ENCODE data around the gene FARS2. TPM values are rescaled to one million over a fixed set of nuclear protein-coding genes. Genes with fewer than 3 reads are reported as not detected.

The FARS2 gene
- total and polyA plus RNA-seq, 9 of the 15 experiments (the other 6 are each of a cell fraction or from before 2014, with no cell fraction given), result 16.5 to 62.2 (median 27.0) TPM

DNA sequence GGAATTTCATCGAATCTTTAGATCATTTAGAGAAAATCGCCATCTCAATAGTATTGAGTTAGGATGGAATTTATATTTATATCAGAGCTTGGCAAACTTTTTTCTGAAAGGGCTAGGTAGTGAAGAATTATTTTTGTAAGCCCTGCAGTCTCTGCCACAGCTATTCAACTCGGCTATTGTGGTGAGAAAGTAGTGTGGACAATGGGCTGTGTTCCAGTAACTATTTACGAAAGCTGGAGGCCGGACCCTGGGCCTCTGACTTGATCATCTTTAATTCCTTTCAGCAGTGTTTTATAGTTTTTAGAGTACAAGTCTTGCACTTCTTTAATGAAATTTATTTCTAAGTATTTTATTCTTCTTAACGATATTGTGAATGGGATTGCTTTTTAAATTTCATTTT lies 201.5 kb downstream of the FARS2 start (continued):
- TF ChIP-seq, protein P1, sequence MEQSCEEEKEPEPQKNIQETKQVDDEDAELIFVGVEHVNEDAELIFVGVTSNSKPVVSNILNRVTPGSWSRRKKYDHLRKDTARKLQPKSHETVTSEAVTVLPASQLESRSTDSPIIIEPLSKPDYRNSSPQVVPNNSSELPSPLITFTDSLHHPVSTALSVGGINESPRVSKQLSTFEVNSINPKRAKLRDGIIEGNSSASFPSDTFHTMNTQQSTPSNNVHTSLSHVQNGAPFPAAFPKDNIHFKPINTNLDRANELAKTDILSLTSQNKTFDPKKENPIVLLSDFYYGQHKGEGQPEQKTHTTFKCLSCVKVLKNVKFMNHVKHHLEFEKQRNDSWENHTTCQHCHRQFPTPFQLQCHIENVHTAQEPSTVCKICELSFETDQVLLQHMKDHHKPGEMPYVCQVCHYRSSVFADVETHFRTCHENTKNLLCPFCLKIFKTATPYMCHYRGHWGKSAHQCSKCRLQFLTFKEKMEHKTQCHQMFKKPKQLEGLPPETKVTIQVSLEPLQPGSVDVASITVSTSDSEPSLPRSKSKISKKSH (CRISPR knock-in tag; IDR thresholded peaks at IDR 0.05), result no peak

DNA sequence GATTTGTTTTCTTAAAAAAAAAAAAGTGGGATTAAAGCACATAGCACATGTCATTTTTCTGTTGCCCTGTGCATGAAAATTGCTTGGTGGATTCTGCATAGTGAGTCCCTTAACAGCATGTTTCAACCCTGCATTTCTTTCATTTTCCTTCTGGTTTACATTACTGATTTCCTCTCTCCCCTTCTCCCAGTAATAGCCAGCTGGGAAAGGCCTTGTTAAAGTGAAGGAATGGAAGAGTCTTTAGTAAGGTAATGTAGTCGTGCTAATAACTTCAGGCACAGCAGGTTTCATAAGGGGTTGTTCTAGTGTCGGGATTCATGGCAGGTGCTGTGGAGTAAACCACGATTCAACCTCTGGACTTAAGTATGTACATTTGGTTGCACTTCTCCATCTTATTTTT lies 202.4 kb downstream of the FARS2 start:
- no peaks in the 10 kb centered on the region for H3K27me3 ChIP-seq (ENCODE audit: control insufficient read depth in 2 of 2, insufficient read depth in 2 of 2, low read length in 2 of 2)
- H3K9me1 ChIP-seq (ENCODE audit: control insufficient read depth, insufficient read depth, low read length), result no peaks in the 10 kb centered on the region
- no peak overlapping the region for H3K9ac ChIP-seq (ENCODE audit: insufficient read depth in 1 of 2, low read depth in 2 of 2, low read length in 2 of 2)
- in situ Hi-C loops (cut with MboI), result no loop called here
- 48% methylated on average over 3 of the region's 3 CpGs for WGBS (ENCODE audit: insufficient coverage, low coverage, missing lambda C conversion rate)
- H3K36me3 ChIP-seq (ENCODE audit: control insufficient read depth, insufficient read depth, low read length), result no peaks in the 10 kb centered on the region
- no peak overlapping the region for H3K4me2 ChIP-seq (ENCODE audit: insufficient read depth, low read length)
- no peak overlapping the region for H3K27ac ChIP-seq (ENCODE audit: extremely low read depth, low read depth, low read length)
- no peak overlapping the region for H3K4me3 ChIP-seq
- peaks cover 0 to 6% of the 10 kb centered on the region in 2 experiments; a peak in 2 of 5 replicates for H3K4me1 ChIP-seq (replicated peaks in 1 of 2; ENCODE audit: control insufficient read depth in 2 of 2, insufficient read depth in 2 of 2, low read length in 2 of 2)
- intact Hi-C loops (cut with micrococcal nuclease), result loop anchor here (10.0 kb wide), 1 partner anchor 409 kb away; no protein-coding TSS in a partner anchor
- ATAC-seq (no peak), FAIRE-seq (peak; percentile 11), DNase-seq (ENCODE audit: extremely low read depth in 1 of 4, low spot score in 3 of 4) (no peak)
- ChIA-PET CTCF (ENCODE audit: low intra/inter-chr PET ratio) (no interaction called here), POLR2A (no interaction called here)
- no peaks in the 10 kb centered on the region for H3K9me3 ChIP-seq (replicated peaks; ENCODE audit: control insufficient read depth, insufficient read depth, low read depth, low read length)
- BruUV-seq (replicated peaks), result no TSS peak
- TF ChIP-seq, protein P2, sequence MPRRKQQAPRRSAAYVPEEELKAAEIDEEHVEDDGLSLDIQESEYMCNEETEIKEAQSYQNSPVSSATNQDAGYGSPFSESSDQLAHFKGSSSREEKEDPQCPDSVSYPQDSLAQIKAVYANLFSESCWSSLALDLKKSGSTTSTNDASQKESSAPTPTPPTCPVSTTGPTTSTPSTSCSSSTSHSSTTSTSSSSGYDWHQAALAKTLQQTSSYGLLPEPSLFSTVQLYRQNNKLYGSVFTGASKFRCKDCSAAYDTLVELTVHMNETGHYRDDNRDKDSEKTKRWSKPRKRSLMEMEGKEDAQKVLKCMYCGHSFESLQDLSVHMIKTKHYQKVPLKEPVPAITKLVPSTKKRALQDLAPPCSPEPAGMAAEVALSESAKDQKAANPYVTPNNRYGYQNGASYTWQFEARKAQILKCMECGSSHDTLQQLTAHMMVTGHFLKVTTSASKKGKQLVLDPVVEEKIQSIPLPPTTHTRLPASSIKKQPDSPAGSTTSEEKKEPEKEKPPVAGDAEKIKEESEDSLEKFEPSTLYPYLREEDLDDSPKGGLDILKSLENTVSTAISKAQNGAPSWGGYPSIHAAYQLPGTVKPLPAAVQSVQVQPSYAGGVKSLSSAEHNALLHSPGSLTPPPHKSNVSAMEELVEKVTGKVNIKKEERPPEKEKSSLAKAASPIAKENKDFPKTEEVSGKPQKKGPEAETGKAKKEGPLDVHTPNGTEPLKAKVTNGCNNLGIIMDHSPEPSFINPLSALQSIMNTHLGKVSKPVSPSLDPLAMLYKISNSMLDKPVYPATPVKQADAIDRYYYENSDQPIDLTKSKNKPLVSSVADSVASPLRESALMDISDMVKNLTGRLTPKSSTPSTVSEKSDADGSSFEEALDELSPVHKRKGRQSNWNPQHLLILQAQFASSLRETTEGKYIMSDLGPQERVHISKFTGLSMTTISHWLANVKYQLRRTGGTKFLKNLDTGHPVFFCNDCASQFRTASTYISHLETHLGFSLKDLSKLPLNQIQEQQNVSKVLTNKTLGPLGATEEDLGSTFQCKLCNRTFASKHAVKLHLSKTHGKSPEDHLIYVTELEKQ (CRISPR knock-in tag; IDR thresholded peaks at IDR 0.05), result no peak
- TF ChIP-seq, protein P3, sequence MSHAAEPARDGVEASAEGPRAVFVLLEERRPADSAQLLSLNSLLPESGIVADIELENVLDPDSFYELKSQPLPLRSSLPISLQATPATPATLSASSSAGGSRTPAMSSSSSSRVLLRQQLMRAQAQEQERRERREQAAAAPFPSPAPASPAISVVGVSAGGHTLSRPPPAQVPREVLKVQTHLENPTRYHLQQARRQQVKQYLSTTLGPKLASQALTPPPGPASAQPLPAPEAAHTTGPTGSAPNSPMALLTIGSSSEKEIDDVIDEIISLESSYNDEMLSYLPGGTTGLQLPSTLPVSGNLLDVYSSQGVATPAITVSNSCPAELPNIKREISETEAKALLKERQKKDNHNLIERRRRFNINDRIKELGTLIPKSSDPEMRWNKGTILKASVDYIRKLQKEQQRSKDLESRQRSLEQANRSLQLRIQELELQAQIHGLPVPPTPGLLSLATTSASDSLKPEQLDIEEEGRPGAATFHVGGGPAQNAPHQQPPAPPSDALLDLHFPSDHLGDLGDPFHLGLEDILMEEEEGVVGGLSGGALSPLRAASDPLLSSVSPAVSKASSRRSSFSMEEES (CRISPR knock-in tag; IDR thresholded peaks at IDR 0.05), result no peak
- no peak for TF ChIP-seq ZBTB8A (IDR thresholded peaks at IDR 0.05; ENCODE audit: partially characterized antibody)
- TF ChIP-seq U2AF1 (optimal IDR thresholded peaks at IDR 0.05; ENCODE audit: low read depth, low read length), result no peak
- TF ChIP-seq, protein P4, sequence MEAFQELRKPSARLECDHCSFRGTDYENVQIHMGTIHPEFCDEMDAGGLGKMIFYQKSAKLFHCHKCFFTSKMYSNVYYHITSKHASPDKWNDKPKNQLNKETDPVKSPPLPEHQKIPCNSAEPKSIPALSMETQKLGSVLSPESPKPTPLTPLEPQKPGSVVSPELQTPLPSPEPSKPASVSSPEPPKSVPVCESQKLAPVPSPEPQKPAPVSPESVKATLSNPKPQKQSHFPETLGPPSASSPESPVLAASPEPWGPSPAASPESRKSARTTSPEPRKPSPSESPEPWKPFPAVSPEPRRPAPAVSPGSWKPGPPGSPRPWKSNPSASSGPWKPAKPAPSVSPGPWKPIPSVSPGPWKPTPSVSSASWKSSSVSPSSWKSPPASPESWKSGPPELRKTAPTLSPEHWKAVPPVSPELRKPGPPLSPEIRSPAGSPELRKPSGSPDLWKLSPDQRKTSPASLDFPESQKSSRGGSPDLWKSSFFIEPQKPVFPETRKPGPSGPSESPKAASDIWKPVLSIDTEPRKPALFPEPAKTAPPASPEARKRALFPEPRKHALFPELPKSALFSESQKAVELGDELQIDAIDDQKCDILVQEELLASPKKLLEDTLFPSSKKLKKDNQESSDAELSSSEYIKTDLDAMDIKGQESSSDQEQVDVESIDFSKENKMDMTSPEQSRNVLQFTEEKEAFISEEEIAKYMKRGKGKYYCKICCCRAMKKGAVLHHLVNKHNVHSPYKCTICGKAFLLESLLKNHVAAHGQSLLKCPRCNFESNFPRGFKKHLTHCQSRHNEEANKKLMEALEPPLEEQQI (IDR thresholded peaks at IDR 0.05), result no peak
- no peaks in the 10 kb centered on the region for H3K79me2 ChIP-seq (ENCODE audit: control insufficient read depth, insufficient read depth, low read length)
- H4K20me1 ChIP-seq (replicated peaks; ENCODE audit: control insufficient read depth, insufficient read depth, low read length), result no peaks in the 10 kb centered on the region
- no peak overlapping the region for H2AFZ ChIP-seq (ENCODE audit: low read depth, low read length)
